Measurements from ENCODE around the gene AZIN2.

DNA sequence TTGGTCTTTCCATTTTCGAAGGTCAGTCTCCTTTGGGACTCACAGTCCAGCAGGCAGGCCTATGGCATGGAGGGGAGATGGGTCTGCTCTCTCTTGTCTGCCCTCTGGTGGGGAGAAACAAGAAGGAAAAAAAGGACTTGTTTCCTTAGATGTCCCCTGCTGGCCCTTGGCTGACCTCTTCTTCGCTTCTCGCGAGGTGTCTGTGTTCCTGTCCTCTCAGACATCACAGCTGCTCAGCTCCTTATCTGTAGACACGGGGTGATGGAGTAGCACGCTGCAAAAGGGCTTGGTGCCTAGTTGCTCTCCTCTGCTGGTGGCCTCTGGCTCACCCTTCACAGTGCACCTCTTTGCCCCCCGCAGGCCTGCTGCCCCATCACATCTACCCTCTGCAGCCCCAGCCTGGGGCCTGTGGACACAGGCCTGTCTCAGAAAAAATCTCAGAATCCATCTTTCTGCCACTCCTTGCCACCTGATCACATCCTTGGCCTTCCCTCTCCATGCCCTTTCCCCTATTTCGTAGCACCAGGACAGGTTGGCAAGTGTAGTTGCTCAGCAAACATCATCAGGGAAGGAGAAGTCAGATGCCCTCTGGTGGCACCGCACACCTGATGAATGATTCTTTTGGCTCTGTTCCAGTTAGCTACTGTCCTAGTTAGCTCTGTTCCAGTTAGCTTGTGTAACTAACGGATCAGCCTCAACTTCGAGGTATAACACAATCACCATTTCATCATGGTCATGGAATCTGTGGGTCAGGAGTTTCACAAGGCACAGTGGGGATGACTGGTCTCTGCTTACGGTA lies 25.5 kb upstream of the AZIN2 start:
- TF ChIP-seq, protein P1, sequence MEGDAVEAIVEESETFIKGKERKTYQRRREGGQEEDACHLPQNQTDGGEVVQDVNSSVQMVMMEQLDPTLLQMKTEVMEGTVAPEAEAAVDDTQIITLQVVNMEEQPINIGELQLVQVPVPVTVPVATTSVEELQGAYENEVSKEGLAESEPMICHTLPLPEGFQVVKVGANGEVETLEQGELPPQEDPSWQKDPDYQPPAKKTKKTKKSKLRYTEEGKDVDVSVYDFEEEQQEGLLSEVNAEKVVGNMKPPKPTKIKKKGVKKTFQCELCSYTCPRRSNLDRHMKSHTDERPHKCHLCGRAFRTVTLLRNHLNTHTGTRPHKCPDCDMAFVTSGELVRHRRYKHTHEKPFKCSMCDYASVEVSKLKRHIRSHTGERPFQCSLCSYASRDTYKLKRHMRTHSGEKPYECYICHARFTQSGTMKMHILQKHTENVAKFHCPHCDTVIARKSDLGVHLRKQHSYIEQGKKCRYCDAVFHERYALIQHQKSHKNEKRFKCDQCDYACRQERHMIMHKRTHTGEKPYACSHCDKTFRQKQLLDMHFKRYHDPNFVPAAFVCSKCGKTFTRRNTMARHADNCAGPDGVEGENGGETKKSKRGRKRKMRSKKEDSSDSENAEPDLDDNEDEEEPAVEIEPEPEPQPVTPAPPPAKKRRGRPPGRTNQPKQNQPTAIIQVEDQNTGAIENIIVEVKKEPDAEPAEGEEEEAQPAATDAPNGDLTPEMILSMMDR (conservative IDR thresholded peaks at IDR 0.05) = peak; percentile 85
- TF ChIP-seq EZH2 (IDR thresholded peaks at IDR 0.05; ENCODE audit: low read depth) = no peak

All from PC-9 (cell line).